CD14-positive monocyte (primary cell): ENCODE results near the gene VEGFC. TPM values are rescaled to one million over a fixed set of nuclear protein-coding genes. Genes with fewer than 3 reads are reported as not detected.

Experiments used
- DNase-seq, 3 donors: peaks; one replicate each; pipeline ENCODE4 v3.0.0-alpha.2; 2011 to 2022
- H2AFZ ChIP-seq: 2 replicates; pipeline ENCODE4 v1.6.0; 2012; ENCODE audit warnings: mild to moderate bottlenecking, low read depth, low read length, inconsistent platforms; ENCODE audit not compliant: insufficient read depth, poor library complexity, severe bottlenecking
- H3K27ac ChIP-seq, 2 donors: 1 replicate in 1 of 2; 2 replicates in 1 of 2; pipeline ENCODE4 v1.5.1; 2012 to 2013; ENCODE audit warnings: low read length in 2 of 2, control low read depth in 1 of 2, inconsistent platforms in 1 of 2, low read depth in 1 of 2, mild to moderate bottlenecking in 1 of 2
- H3K27me3 ChIP-seq, 2 donors: one replicate each; pipeline versions ENCODE4 v1.6.0 to v1.6.1; 2011 to 2013; ENCODE audit warnings: low read length in 2 of 2; ENCODE audit not compliant: control insufficient read depth in 2 of 2, insufficient read depth in 2 of 2
- H3K36me3 ChIP-seq, 2 donors: replicated peaks in 1 of 2; 1 replicate in 1 of 2; 2 replicates in 1 of 2; pipeline versions ENCODE4 v1.5.1 to v1.6.1; 2012 to 2013; ENCODE audit warnings: low read length in 2 of 2, control low read depth in 1 of 2, inconsistent platforms in 1 of 2, mild to moderate bottlenecking in 1 of 2; ENCODE audit not compliant: insufficient read depth in 2 of 2, control insufficient read depth in 1 of 2
- H3K4me1 ChIP-seq, 2 donors: 1 replicate in 1 of 2; 2 replicates in 1 of 2; pipeline versions ENCODE4 v1.5.1 to v1.6.1; 2012 to 2013; ENCODE audit warnings: low read length in 2 of 2, control low read depth in 1 of 2, inconsistent platforms in 1 of 2, mild to moderate bottlenecking in 1 of 2, moderate library complexity in 1 of 2; ENCODE audit not compliant: insufficient read depth in 2 of 2, control insufficient read depth in 1 of 2
- H3K4me2 ChIP-seq: replicated peaks from 2 replicates; pipeline ENCODE3; 2012; ENCODE audit warnings: low read length, moderate library complexity, mild to moderate bottlenecking; ENCODE audit not compliant: poor library complexity, severe bottlenecking; ENCODE audit errors: extremely low read depth
- H3K4me3 ChIP-seq, 3 experiments: fragments of 200-600 bp in 1 of 3; sonication (generic) in 1 of 3; replicated peaks in 1 of 3; 1 replicate in 2 of 3; 2 replicates in 1 of 3; pipeline ENCODE4 v1.5.1; 2011 to 2013; ENCODE audit warnings: low read length in 3 of 3, mild to moderate bottlenecking in 3 of 3, control low read depth in 2 of 3, low read depth in 2 of 3, inconsistent platforms in 1 of 3, moderate library complexity in 1 of 3
- H3K79me2 ChIP-seq: 2 replicates; pipeline ENCODE4 v1.6.0; 2012; ENCODE audit warnings: mild to moderate bottlenecking, control low read depth, inconsistent platforms, low read length, moderate library complexity; ENCODE audit not compliant: insufficient read depth
- H3K9ac ChIP-seq: 2 replicates; pipeline ENCODE4 v1.6.0; 2017; ENCODE audit warnings: low read length, mild to moderate bottlenecking; ENCODE audit not compliant: insufficient read depth, poor library complexity, severe bottlenecking
- H3K9me3 ChIP-seq, 2 donors: replicated peaks in 1 of 2; 1 replicate in 1 of 2; 2 replicates in 1 of 2; pipeline versions ENCODE4 v1.5.1 to v1.6.1; 2012 to 2013; ENCODE audit warnings: low read length in 2 of 2, control low read depth in 1 of 2; ENCODE audit not compliant: control insufficient read depth in 1 of 2, insufficient read depth in 1 of 2
- H4K20me1 ChIP-seq: 2 replicates; pipeline ENCODE4 v1.6.0; 2012; ENCODE audit warnings: mild to moderate bottlenecking, low read length, control low read depth, moderate library complexity; ENCODE audit not compliant: insufficient read depth
- H3K27ac Mint-ChIP-seq, 7 donors: one replicate each; pipeline ENCODE4 v1.8.0; 2020; ENCODE audit warnings: mild to moderate bottlenecking in 7 of 7, mixed read lengths in 7 of 7, moderate library complexity in 6 of 7, inconsistent platforms in 2 of 7
- H3K27me3 Mint-ChIP-seq, 3 donors: one replicate each; pipeline ENCODE4 v1.8.0; 2021 to 2022; ENCODE audit warnings: low read depth in 3 of 3, mild to moderate bottlenecking in 3 of 3, mixed read lengths in 3 of 3, moderate library complexity in 3 of 3, inconsistent platforms in 1 of 3
- H3K36me3 Mint-ChIP-seq, 2 donors: one replicate each; pipeline ENCODE4 v1.8.0; 2020; ENCODE audit warnings: mixed read lengths in 2 of 2, inconsistent platforms in 1 of 2, mild to moderate bottlenecking in 1 of 2
- H3K4me1 Mint-ChIP-seq: one replicate; pipeline ENCODE4 v1.8.0; 2020; ENCODE audit warnings: mild to moderate bottlenecking, mixed read lengths
- H3K4me3 Mint-ChIP-seq, 2 donors: one replicate each; pipeline ENCODE4 v1.8.0; 2020; ENCODE audit warnings: mild to moderate bottlenecking in 2 of 2, mixed read lengths in 2 of 2, moderate library complexity in 1 of 2
- H3K9me3 Mint-ChIP-seq, 7 donors: one replicate each; pipeline ENCODE4 v1.8.0; 2020 to 2022; ENCODE audit warnings: mixed read lengths in 7 of 7, mild to moderate bottlenecking in 6 of 7, moderate library complexity in 6 of 7, inconsistent platforms in 2 of 7
- CTCF ChIP-seq: fragments of 200-600 bp; IDR thresholded peaks from one replicate; pipeline ENCODE4 v1.8.0; 2022; ENCODE audit warnings: antibody characterized with exemption, mild to moderate bottlenecking
- WGBS: methylation state at CpG from one replicate; pipeline ENCODE4 v1.1.5; 2013; ENCODE audit warnings: missing lambda C conversion rate; ENCODE audit not compliant: insufficient coverage; 5-methylcytosine and 5-hydroxymethylcytosine counted together
- intact Hi-C, 2 donors: fragments of 100-400 bp; cut with micrococcal nuclease; formaldehyde crosslinking; loops; one replicate each; pipeline versions ENCODE4 v1.15.0 to v1.15.1; 2023
- polyA plus RNA-seq, 3 donors: library from polyadenylated mRNA; depleted of rRNA in 1 of 3; unstranded in 2 of 3; stranded (reverse) in 1 of 3; fragments of 300-500 nt in 2 of 3; fragments of >200 nt in 1 of 3; fragmentation: Illumina TruSeq in 2 of 3; gene quantifications; 1 replicate in 2 of 3; 2 replicates in 1 of 3; pipeline ENCODE4 v1.2.3, GENCODE V29; 2012 to 2021

VEGFC gene
- polyA plus RNA-seq, 3 donors = not detected

GRCh38 chr4:176799653-176800052, 6.9 kb upstream of the VEGFC start:
- H3K27ac Mint-ChIP-seq = no peak overlapping the region
- Histone ChIP-seq H3K4me3 (no peak overlapping the region), H4K20me1 (no peaks in the 10 kb centered on the region), H3K27ac (no peak overlapping the region), H3K4me2 (no peak overlapping the region), H3K36me3 (no peaks in the 10 kb centered on the region), H3K79me2 (no peaks in the 10 kb centered on the region), H3K9me3 (no peaks in the 10 kb centered on the region), H2AFZ (no peak overlapping the region), H3K4me1 (no peaks in the 10 kb centered on the region), H3K27me3 (peaks cover 1 to 9% of the 10 kb centered on the region in 2 donors), H3K9ac (no peak overlapping the region)
- WGBS = no CpG with 5 or more reads among the region's 2 CpGs
- no peak for TF ChIP-seq CTCF
- no peak for DNase-seq
- H3K27me3 Mint-ChIP-seq = peaks cover 8 to 12% (median 11%) of the 10 kb centered on the region in 3 donors
- H3K4me1 Mint-ChIP-seq = no peaks in the 10 kb centered on the region
- intact Hi-C loops = no loop called here
- peaks cover 0 to 2% (median 0%) of the 10 kb centered on the region in 7 donors for H3K9me3 Mint-ChIP-seq
- H3K36me3 Mint-ChIP-seq = no peaks in the 10 kb centered on the region
- no peak overlapping the region for H3K4me3 Mint-ChIP-seq

GRCh38 chr4:176798540-176798939, 5.8 kb upstream of the VEGFC start:
- WGBS = no CpG with 5 or more reads among the region's 1 CpG

More at GRCh38 chr4:176798540-176798939, 5.8 kb upstream of the VEGFC start:
- H4K20me1 ChIP-seq = no peaks in the 10 kb centered on the region
- Mint-ChIP-seq H3K27ac (no peak overlapping the region), H3K27me3 (peaks cover 13 to 23% (median 21%) of the 10 kb centered on the region in 3 donors), H3K4me3 (no peak overlapping the region), H3K4me1 (no peaks in the 10 kb centered on the region), H3K36me3 (no peaks in the 10 kb centered on the region), H3K9me3 (peaks cover 0 to 2% (median 0%) of the 10 kb centered on the region in 7 donors)
- peaks cover 0 to 6% of the 10 kb centered on the region in 2 donors for H3K9me3 ChIP-seq
- DNase-seq = no peak
- intact Hi-C loops = no loop called here
- TF ChIP-seq CTCF = no peak
- H3K27ac ChIP-seq = no peak overlapping the region
- H3K36me3 ChIP-seq = no peaks in the 10 kb centered on the region
- H2AFZ ChIP-seq = no peak overlapping the region
- H3K4me3 ChIP-seq = no peak overlapping the region
- H3K4me2 ChIP-seq = no peak overlapping the region
- no peaks in the 10 kb centered on the region for H3K4me1 ChIP-seq
- H3K27me3 ChIP-seq = peaks cover 13 to 20% of the 10 kb centered on the region in 2 donors
- H3K79me2 ChIP-seq = no peaks in the 10 kb centered on the region
- no peak overlapping the region for H3K9ac ChIP-seq
